A549 (cell line): Measurements from ENCODE around the gene NDEL1. TPM values are rescaled to one million over a fixed set of nuclear protein-coding genes. Genes with fewer than 3 reads are reported as not detected.

Source experiments
- ATAC-seq, 2 experiments: fragments of 200-7000 bp in 1 of 2; fragments of >200 bp in 1 of 2; cut with Nextera tagmentation in 1 of 2; cut with Tn5 transposase in 1 of 2; 3 replicates each; pipeline versions ENCODE4 v1.8.0 to v1.9.1; 2018 to 2020; ENCODE audit warnings: mild to moderate bottlenecking in 1 of 2, moderate library complexity in 1 of 2
- CTCF ChIA-PET: fragments of 300-600 bp; sonication (Branson Sonifier 250); formaldehyde crosslinking; extraction: SDS; loops from one replicate; lab custom pipeline; 2021; ENCODE audit warnings: antibody characterized with exemption, inconsistent platforms; lab: Yijun Ruan, JAX
- POLR2A ChIA-PET: fragments of 350-600 bp; formaldehyde crosslinking; extraction: SDS; loops from one replicate; lab custom pipeline; 2021; ENCODE audit warnings: antibody characterized with exemption, inconsistent platforms; lab: Yijun Ruan, JAX
- DNase-seq, 2 experiments: peaks; one replicate each; pipeline versions ENCODE4 v3.0.0 to v3.0.0-alpha.2; 2011 to 2016; ENCODE audit warnings: low read depth in 1 of 2, low spot score in 1 of 2
- FAIRE-seq: peaks from 2 replicates; lab custom pipeline; 2011; peaks lifted over from hg19 to GRCh38; lab: Jason Lieb, UNC
- H3K27ac ChIP-seq, 2 experiments: fragments of >200 bp; sonication (Bioruptor Twin); formaldehyde crosslinking; 3 replicates each; pipeline ENCODE4 v1.5.1; 2016 to 2017
- H3K4me1 ChIP-seq: fragments of >200 bp; sonication (Bioruptor Twin); formaldehyde crosslinking; 3 replicates; pipeline ENCODE4 v1.6.1; 2016
- H3K4me2 ChIP-seq: fragments of >200 bp; sonication (Bioruptor Twin); formaldehyde crosslinking; 3 replicates; pipeline ENCODE4 v1.6.1; 2016
- H3K4me3 ChIP-seq: fragments of >200 bp; sonication (Bioruptor Twin); formaldehyde crosslinking; 3 replicates; pipeline ENCODE4 v1.5.1; 2016
- H3K9me3 ChIP-seq: fragments of >200 bp; sonication (Bioruptor Twin); formaldehyde crosslinking; 3 replicates; pipeline ENCODE4 v1.6.1; 2016
- BCL3 ChIP-seq: fragments of >200 bp; sonication (Bioruptor Twin); formaldehyde crosslinking; IDR thresholded peaks from 3 replicates; pipeline ENCODE4 v1.6.1; 2016
- E2F6 ChIP-seq: IDR thresholded peaks from 2 replicates; pipeline ENCODE4 v1.6.1; 2012; ENCODE audit warnings: low read depth, borderline replicate concordance
- EHMT2 ChIP-seq: fragments of 200-600 bp; sonication (generic); IDR thresholded peaks from 2 replicates; pipeline ENCODE4 v1.6.1; 2016; ENCODE audit warnings: antibody characterized with exemption, low read depth, mild to moderate bottlenecking, moderate library complexity
- FOSL2 ChIP-seq, 2 experiments: fragments of 450-650 bp in 1 of 2; fragments of >200 bp in 1 of 2; sonication (Bioruptor Twin) in 1 of 2; formaldehyde crosslinking; IDR thresholded peaks; 2 replicates each; pipeline versions ENCODE4 v1.5.0 to v1.6.1; 2016 to 2020; ENCODE audit warnings: mild to moderate bottlenecking in 1 of 2, moderate library complexity in 1 of 2
- FOXS1 ChIP-seq: fragments of 250-450 bp; sonication (Bioruptor Pico); IDR thresholded peaks from 2 replicates; pipeline ENCODE4 v1.5.0; 2020; ENCODE audit warnings: mild to moderate bottlenecking, moderate library complexity
- HEYL ChIP-seq: fragments of 250-450 bp; sonication (Bioruptor Pico); IDR thresholded peaks from 2 replicates; pipeline ENCODE4 v1.8.0; 2021; ENCODE audit warnings: mild to moderate bottlenecking, moderate library complexity
- HMGXB4 ChIP-seq: fragments of 250-450 bp; sonication (Bioruptor Pico); IDR thresholded peaks from 2 replicates; pipeline ENCODE4 v1.5.0; 2021; ENCODE audit warnings: mild to moderate bottlenecking, moderate library complexity, borderline replicate concordance
- HOXA7 ChIP-seq: fragments of 250-450 bp; sonication (Bioruptor Pico); IDR thresholded peaks from 2 replicates; pipeline ENCODE4 v1.5.0; 2020; ENCODE audit warnings: mild to moderate bottlenecking, moderate library complexity
- HOXB13 ChIP-seq: fragments of 250-450 bp; sonication (Bioruptor Pico); IDR thresholded peaks from 2 replicates; pipeline ENCODE4 v1.5.0; 2020; ENCODE audit warnings: low read depth, mild to moderate bottlenecking, moderate library complexity
- JUN ChIP-seq, 2 experiments: fragments of >200 bp; sonication (Bioruptor Twin); formaldehyde crosslinking; IDR thresholded peaks; 2 replicates in 1 of 2; 3 replicates in 1 of 2; pipeline ENCODE4 v1.6.1; 2016 to 2017
- JUNB ChIP-seq: fragments of >200 bp; sonication (Bioruptor Twin); formaldehyde crosslinking; IDR thresholded peaks from 2 replicates; pipeline ENCODE4 v1.6.1; 2016
- KDM1A ChIP-seq: fragments of 200-600 bp; sonication (generic); IDR thresholded peaks from 2 replicates; pipeline ENCODE4 v1.6.1; 2016; ENCODE audit warnings: low read depth, mild to moderate bottlenecking
- KDM5A ChIP-seq: fragments of 200-600 bp; sonication (generic); IDR thresholded peaks from 2 replicates; pipeline ENCODE4 v1.6.1; 2016; ENCODE audit warnings: antibody characterized with exemption, mild to moderate bottlenecking
- MAX ChIP-seq: IDR thresholded peaks from 2 replicates; pipeline ENCODE4 v1.6.1; 2012
- MYC ChIP-seq: IDR thresholded peaks from 2 replicates; pipeline ENCODE4 v1.6.1; 2012; ENCODE audit warnings: mild to moderate bottlenecking, inconsistent platforms, low read length, improper control_type of control experiment, borderline replicate concordance
- NFE2L2 ChIP-seq: fragments of 150-350 bp; conservative IDR thresholded peaks from 2 replicates; pipeline ENCODE4 v1.6.1; 2014; ENCODE audit warnings: low read length
- PBX3 ChIP-seq: IDR thresholded peaks from 2 replicates; pipeline ENCODE4 v1.6.1; 2012
- RFX5 ChIP-seq: fragments of 450-650 bp; IDR thresholded peaks from 2 replicates; pipeline ENCODE4 v1.7.1; 2014; ENCODE audit warnings: antibody characterized with exemption, mild to moderate bottlenecking, moderate library complexity
- SMC3 ChIP-seq: fragments of >200 bp; sonication (Bioruptor Twin); formaldehyde crosslinking; IDR thresholded peaks from 3 replicates; pipeline ENCODE4 v1.6.1; 2018; ENCODE audit warnings: inconsistent platforms
- TFCP2L1 ChIP-seq: fragments of 250-450 bp; sonication (Bioruptor Pico); IDR thresholded peaks from 2 replicates; pipeline ENCODE4 v1.5.0; 2021; ENCODE audit warnings: mild to moderate bottlenecking
- TP53 ChIP-seq: fragments of 250-450 bp; sonication (Bioruptor Pico); IDR thresholded peaks from 2 replicates; pipeline ENCODE4 v1.5.0; 2021; ENCODE audit warnings: mild to moderate bottlenecking, moderate library complexity
- ZFP36 ChIP-seq: fragments of 450-650 bp; IDR thresholded peaks from 2 replicates; pipeline ENCODE4 v1.6.1; 2014; ENCODE audit warnings: borderline replicate concordance; ENCODE audit not compliant: partially characterized antibody
- ZNF302 ChIP-seq: fragments of 250-450 bp; sonication (Bioruptor Pico); IDR thresholded peaks from 2 replicates; pipeline ENCODE4 v1.9.0; 2021; ENCODE audit warnings: inconsistent platforms, mild to moderate bottlenecking, moderate library complexity
- ZSCAN20 ChIP-seq: fragments of 250-450 bp; sonication (Bioruptor Pico); IDR thresholded peaks from 2 replicates; pipeline ENCODE4 v1.8.0; 2022; ENCODE audit warnings: mild to moderate bottlenecking, moderate library complexity
- WGBS: methylation state at CpG from one replicate; pipeline ENCODE4 v1.1.6; 2017; ENCODE audit errors: missing lambda C conversion rate; 5-methylcytosine and 5-hydroxymethylcytosine counted together
- polyA plus RNA-seq, 4 experiments: library from polyadenylated mRNA; depleted of rRNA in 3 of 4; stranded (reverse); fragments of >200 nt; fragmentation: RNase III in 1 of 4; extraction: RNeasy Plus Mini Kit Qiagen cat#74134 plus additional on column Dnase treatment in 1 of 4; gene quantifications; 2 replicates in 3 of 4; 3 replicates in 1 of 4; pipeline ENCODE4 v1.2.3, GENCODE V29; 2011 to 2017

The NDEL1 gene
- polyA plus RNA-seq, 2 of the 4 experiments (the other 2 are of a cell fraction), result 53.3 to 91.0 TPM

GRCh38 chr17:8465759-8466158, 30.1 kb downstream of the NDEL1 start:
- ATAC-seq (no peak), FAIRE-seq (no peak), DNase-seq (no peak)
- Histone ChIP-seq H3K4me2 (no peak overlapping the region), H3K4me1 (no peaks in the 10 kb centered on the region), H3K4me3 (no peak overlapping the region), H3K27ac (no peak overlapping the region), H3K9me3 (no peaks in the 10 kb centered on the region)
- CTCF ChIA-PET, result no interaction called here
- POLR2A ChIA-PET, result no interaction called here
- 93% methylated on average over 12 of the region's 12 CpGs for WGBS
- TF ChIP-seq NFE2L2, result no peak
- no peak for TF ChIP-seq KDM1A
- no peak for TF ChIP-seq JUN (IDR thresholded peaks at IDR 0.05)
- no peak for TF ChIP-seq FOSL2 (IDR thresholded peaks at IDR 0.05)
- no peak for TF ChIP-seq FOSL2 (CRISPR knock-in tag; IDR thresholded peaks at IDR 0.05)
- no peak for TF ChIP-seq EHMT2
- no peak for TF ChIP-seq HOXB13 (CRISPR knock-in tag)
- no peak for TF ChIP-seq ZSCAN20 (CRISPR knock-in tag)

GRCh38 chr17:8466456-8466855, 30.8 kb downstream of the NDEL1 start:
- ChIA-PET POLR2A (no interaction called here), CTCF (no interaction called here)
- 97% methylated on average over 3 of the region's 3 CpGs for WGBS
- no peak overlapping the region for H3K4me3 ChIP-seq
- no peaks in the 10 kb centered on the region for H3K9me3 ChIP-seq
- ATAC-seq, result no peak
- TF ChIP-seq FOXS1 (CRISPR knock-in tag) (no peak), PBX3 (no peak), E2F6 (no peak), EHMT2 (no peak), HMGXB4 (no peak), HOXA7 (CRISPR knock-in tag) (no peak)
- H3K27ac ChIP-seq, result no peak overlapping the region
- H3K4me2 ChIP-seq, result no peak overlapping the region
- DNase-seq, result no peak
- no peaks in the 10 kb centered on the region for H3K4me1 ChIP-seq
- peak; percentile 63 for FAIRE-seq

GRCh38 chr17:8466873-8467272, 31.2 kb downstream of the NDEL1 start:
- no peaks in the 10 kb centered on the region for H3K4me1 ChIP-seq
- TF ChIP-seq MAX, result no peak
- no peak for TF ChIP-seq FOXS1 (CRISPR knock-in tag)
- no peak for TF ChIP-seq BCL3
- TF ChIP-seq JUNB, result no peak
- TF ChIP-seq E2F6, result no peak
- no peak for TF ChIP-seq HOXA7 (CRISPR knock-in tag)
- no peak for TF ChIP-seq KDM5A
- no peak for TF ChIP-seq TP53 (CRISPR knock-in tag)
- TF ChIP-seq JUN (IDR thresholded peaks at IDR 0.05), result no peak
- TF ChIP-seq MYC, result no peak
- no peak for TF ChIP-seq ZFP36
- no peak for TF ChIP-seq SMC3
- TF ChIP-seq ZNF302 (CRISPR knock-in tag), result no peak
- TF ChIP-seq HEYL (CRISPR knock-in tag), result no peak
- TF ChIP-seq TFCP2L1 (CRISPR knock-in tag), result no peak
- TF ChIP-seq RFX5, result no peak
- ATAC-seq (no peak), FAIRE-seq (no peak), DNase-seq (no peak)
- whole genome bisulfite sequencing, result 95% methylated on average over 21 of the region's 21 CpGs
- no peak overlapping the region for H3K27ac ChIP-seq
- CTCF ChIA-PET, result interaction anchor here (0.7 to 0.8 kb wide), 2 partner anchors 13 kb away, joined by 3 read pairs; no protein-coding TSS in a partner anchor
- no peak overlapping the region for H3K4me3 ChIP-seq
- H3K9me3 ChIP-seq, result no peaks in the 10 kb centered on the region
- no peak overlapping the region for H3K4me2 ChIP-seq
- POLR2A ChIA-PET, result no interaction called here
